Ovary (tissue), 3 donors: Measurements from ENCODE around the gene ZNF217.

ENCODE experiments used
- EP300 ChIP-seq: sonication (generic); formaldehyde crosslinking; IDR thresholded peaks from one replicate; pipeline ENCODE4 v1.6.1; 2017; ENCODE audit warnings: antibody characterized with exemption
- TF ChIP-seq, protein P1 (sequence below), 3 donors: fragments of 450-650 bp in 2 of 3; fragments of 200-600 bp in 1 of 3; IDR thresholded peaks; one replicate each; pipeline versions ENCODE4 v1.5.1 to v1.8.0; 2016 to 2022; ENCODE audit warnings: antibody characterized with exemption in 3 of 3, mild to moderate bottlenecking in 1 of 3
- donor health status: DM: no; HTN: no; CAD: no.

DNA sequence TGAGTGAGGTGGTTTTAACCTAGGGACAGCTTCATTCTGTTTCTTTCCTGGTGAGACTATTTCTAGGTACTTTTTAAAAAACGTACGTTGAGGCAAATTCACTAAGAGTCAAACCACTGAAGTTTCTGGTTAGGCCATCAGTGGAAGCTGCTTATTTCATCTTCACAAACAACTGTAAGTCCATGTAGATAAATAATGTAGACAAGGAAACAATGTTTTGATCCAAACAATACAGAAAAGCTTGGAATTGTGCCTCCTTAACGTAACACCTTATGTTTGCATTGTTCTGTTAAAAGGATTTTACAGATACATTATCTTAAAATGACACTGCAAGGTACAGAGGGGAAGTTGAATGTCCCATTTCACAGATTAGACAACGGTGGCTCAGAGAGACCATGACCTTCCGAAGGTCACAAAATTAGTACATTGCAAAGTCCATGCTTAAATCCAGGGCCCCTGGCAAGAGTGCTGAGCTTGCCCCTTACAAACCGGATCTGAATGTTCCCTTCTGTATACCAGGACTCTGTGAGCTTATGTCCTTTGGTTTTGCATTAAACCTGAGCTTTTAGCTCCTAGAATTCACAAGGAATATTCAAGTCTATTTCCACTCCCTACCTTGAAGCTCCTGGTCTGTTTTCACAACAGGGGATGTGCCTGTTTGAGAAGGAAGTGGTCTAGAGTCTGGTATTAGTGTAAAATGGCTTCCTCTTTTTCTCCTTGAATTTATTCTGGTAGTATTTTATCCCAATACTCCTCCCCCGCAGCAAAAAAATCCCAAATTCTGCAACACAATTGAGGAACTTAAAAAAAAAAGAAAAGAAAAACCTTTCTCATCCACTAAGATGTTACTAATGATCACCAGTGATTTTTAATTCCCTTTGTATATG lies 28.9 kb upstream of the ZNF217 start:
- TF ChIP-seq, protein P1, sequence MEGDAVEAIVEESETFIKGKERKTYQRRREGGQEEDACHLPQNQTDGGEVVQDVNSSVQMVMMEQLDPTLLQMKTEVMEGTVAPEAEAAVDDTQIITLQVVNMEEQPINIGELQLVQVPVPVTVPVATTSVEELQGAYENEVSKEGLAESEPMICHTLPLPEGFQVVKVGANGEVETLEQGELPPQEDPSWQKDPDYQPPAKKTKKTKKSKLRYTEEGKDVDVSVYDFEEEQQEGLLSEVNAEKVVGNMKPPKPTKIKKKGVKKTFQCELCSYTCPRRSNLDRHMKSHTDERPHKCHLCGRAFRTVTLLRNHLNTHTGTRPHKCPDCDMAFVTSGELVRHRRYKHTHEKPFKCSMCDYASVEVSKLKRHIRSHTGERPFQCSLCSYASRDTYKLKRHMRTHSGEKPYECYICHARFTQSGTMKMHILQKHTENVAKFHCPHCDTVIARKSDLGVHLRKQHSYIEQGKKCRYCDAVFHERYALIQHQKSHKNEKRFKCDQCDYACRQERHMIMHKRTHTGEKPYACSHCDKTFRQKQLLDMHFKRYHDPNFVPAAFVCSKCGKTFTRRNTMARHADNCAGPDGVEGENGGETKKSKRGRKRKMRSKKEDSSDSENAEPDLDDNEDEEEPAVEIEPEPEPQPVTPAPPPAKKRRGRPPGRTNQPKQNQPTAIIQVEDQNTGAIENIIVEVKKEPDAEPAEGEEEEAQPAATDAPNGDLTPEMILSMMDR (IDR thresholded peaks at IDR 0.05) = no peak
- TF ChIP-seq EP300 = no peak
